Middle frontal gyrus (tissue), 1 donor: Measurements from ENCODE around the gene ERVH48-1.
"Not testable (repeated sequence)": the region's sequence is repeated elsewhere in the genome, so short reads cannot be mapped to it uniquely, and the experiment has no call there.

Experiments
- DNase-seq: peaks from one replicate; pipeline ENCODE4 v3.0.0-alpha.2; 2015; ENCODE audit warnings: low spot score; ENCODE audit errors: extremely low spot score

The ERVH48-1 gene

GRCh38 chr21:42939582-42940413, 14.4 kb upstream of the ERVH48-1 start:
- DNase-seq, result peak; percentile 88

GRCh38 chr21:42938606-42938995, 13.2 kb upstream of the ERVH48-1 start:
- not testable (repeated sequence) for DNase-seq

GRCh38 chr21:42937960-42938605, 12.7 kb upstream of the ERVH48-1 start:
- DNase-seq, result peak; percentile 17

GRCh38 chr21:42937034-42937940, 11.9 kb upstream of the ERVH48-1 start:
- DNase-seq, result not testable (repeated sequence)

- DNase-seq, result not testable (repeated sequence)
Observed at GRCh38 chr21:42936360-42936759, 10.9 kb upstream of the ERVH48-1 start.

GRCh38 chr21:42933973-42934372, 8.5 kb upstream of the ERVH48-1 start:
- not testable (repeated sequence) for DNase-seq

- DNase-seq, result not testable (repeated sequence)
Observed at GRCh38 chr21:42933137-42933970, 7.9 kb upstream of the ERVH48-1 start.

GRCh38 chr21:42932378-42933136, 7.1 kb upstream of the ERVH48-1 start:
- not testable (repeated sequence) for DNase-seq

GRCh38 chr21:42931560-42932235, 6.3 kb upstream of the ERVH48-1 start:
- no peak for DNase-seq

- DNase-seq, result no peak
Observed at GRCh38 chr21:42929969-42930368, 4.5 kb upstream of the ERVH48-1 start.

- not testable (repeated sequence) for DNase-seq
Observed at GRCh38 chr21:42927474-42928200, 2.2 kb upstream of the ERVH48-1 start.

- DNase-seq, result no peak
Observed at GRCh38 chr21:42924433-42924751, 1.0 kb downstream of the ERVH48-1 start.

GRCh38 chr21:42923553-42924432, 1.6 kb downstream of the ERVH48-1 start:
- peak; percentile 64 for DNase-seq

GRCh38 chr21:42922918-42923317, 2.5 kb downstream of the ERVH48-1 start:
- DNase-seq, result no peak

GRCh38 chr21:42921927-42922326, 3.5 kb downstream of the ERVH48-1 start:
- DNase-seq, result no peak

- DNase-seq, result no peak
Observed at GRCh38 chr21:42918291-42918690, 7.1 kb downstream of the ERVH48-1 start.

- DNase-seq, result no peak
Observed at GRCh38 chr21:42913476-42913875, 12.0 kb downstream of the ERVH48-1 start.

GRCh38 chr21:42911920-42912319, 13.5 kb downstream of the ERVH48-1 start:
- not testable (repeated sequence) for DNase-seq
